ENCODE data around the gene CBLC. TPM values are rescaled to one million over a fixed set of nuclear protein-coding genes. Genes with fewer than 3 reads are reported as not detected.
A peak's percentile ranks its signal among the peaks of the same experiment; 100 is the strongest.

Gene CBLC
- total RNA-seq, 4 donors from 2014 or later = 0.49 TPM; not detected in 3

DNA sequence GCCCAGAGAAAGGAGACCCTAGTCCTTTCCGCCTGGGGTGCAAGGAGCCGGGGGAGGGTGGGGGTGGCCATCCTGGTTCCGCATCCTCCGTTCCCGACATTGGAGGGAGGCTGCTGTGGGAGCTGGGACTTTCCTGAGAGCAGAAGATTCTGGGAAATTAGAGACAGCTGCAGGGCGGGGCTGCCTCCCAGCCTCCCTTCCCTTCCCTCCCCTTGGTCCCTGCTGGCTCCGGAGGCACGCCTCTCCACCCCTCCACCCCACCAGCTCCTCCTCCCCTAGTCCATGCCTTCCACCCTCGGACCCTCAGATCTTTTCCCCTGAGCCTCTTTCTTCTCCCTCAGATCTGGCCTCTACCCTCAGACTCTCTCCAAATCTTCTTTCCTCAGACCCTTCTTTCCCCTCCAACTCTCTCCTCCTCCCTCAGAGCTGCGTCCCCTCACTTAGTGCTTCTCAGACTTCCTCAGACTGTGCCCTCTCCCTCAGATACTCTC lies 32.3 kb upstream of the CBLC start:
- peak; percentile 55 to 71 for DNase-seq
- peak overlapping the region in 1 of 4 donors; percentile 22 for H3K4me3 ChIP-seq
- in situ Hi-C loops (cut with MboI; ENCODE audit: low sequenced_read_pairs in 4 of 4) = no loop called here
- H3K27me3 ChIP-seq = no peaks in the 10 kb centered on the region
- H3K27ac ChIP-seq = peak overlapping the region; percentile 91 to 97 (median 95)
- ATAC-seq = no peak
- no peaks in the 10 kb centered on the region for H3K9me3 ChIP-seq
- H3K36me3 ChIP-seq = no peaks in the 10 kb centered on the region
- peak in 1 of 2 donors; percentile 27 for TF ChIP-seq POLR2A (IDR thresholded peaks at IDR 0.05)
- TF ChIP-seq, protein P1, sequence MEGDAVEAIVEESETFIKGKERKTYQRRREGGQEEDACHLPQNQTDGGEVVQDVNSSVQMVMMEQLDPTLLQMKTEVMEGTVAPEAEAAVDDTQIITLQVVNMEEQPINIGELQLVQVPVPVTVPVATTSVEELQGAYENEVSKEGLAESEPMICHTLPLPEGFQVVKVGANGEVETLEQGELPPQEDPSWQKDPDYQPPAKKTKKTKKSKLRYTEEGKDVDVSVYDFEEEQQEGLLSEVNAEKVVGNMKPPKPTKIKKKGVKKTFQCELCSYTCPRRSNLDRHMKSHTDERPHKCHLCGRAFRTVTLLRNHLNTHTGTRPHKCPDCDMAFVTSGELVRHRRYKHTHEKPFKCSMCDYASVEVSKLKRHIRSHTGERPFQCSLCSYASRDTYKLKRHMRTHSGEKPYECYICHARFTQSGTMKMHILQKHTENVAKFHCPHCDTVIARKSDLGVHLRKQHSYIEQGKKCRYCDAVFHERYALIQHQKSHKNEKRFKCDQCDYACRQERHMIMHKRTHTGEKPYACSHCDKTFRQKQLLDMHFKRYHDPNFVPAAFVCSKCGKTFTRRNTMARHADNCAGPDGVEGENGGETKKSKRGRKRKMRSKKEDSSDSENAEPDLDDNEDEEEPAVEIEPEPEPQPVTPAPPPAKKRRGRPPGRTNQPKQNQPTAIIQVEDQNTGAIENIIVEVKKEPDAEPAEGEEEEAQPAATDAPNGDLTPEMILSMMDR (IDR thresholded peaks at IDR 0.05 in 4 of 5, conservative IDR thresholded peaks at IDR 0.05 in 1 of 5) = no peak
- intact Hi-C loops (cut with DNase I; ENCODE audit: low total_unique reads) = loop anchor here (5.0 to 10.0 kb wide), 3 partner anchors 209 to 1022 kb away; partner anchors contain the start of genes CLPTM1, PPP1R37 and SIX5
- peaks cover 47 to 67% of the 10 kb centered on the region in 2 donors for H3K4me1 ChIP-seq

DNA sequence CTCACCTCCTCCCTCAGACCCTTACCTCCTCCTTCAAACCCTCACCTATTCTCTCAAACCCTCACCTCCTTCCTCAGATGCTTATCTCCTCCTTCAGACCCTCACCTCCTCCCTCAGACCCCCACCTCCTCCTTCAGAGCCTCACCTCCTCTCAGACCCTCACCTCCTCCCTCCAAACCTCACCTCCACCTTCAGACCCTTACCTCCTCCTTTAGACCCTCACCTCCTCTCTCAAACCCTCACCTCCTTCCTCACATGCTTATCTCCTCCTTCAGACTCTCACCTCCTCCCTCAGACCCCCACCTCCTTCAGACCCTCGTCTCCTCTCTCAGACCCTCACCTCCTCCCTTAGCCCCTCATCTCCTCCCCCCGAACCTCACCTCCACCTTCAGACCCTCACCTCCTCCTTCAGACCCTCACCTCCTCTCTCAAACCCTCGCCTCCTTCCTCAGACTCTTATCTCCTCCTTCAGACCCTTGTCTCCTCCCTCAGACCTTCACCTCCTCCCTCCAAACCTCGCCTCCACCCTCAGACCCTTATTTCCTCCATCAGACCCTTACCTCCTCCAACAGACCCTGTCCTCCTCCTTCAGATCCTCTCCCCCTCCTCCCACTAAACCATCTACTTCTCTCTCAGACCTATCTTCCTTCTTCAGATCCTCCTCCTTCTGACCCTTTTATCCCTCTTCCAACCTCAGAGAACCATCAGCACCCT lies 31.6 kb upstream of the CBLC start:
- no peak overlapping the region for H3K4me3 ChIP-seq
- H3K4me1 ChIP-seq = peaks cover 51 to 67% of the 10 kb centered on the region in 2 donors

DNA sequence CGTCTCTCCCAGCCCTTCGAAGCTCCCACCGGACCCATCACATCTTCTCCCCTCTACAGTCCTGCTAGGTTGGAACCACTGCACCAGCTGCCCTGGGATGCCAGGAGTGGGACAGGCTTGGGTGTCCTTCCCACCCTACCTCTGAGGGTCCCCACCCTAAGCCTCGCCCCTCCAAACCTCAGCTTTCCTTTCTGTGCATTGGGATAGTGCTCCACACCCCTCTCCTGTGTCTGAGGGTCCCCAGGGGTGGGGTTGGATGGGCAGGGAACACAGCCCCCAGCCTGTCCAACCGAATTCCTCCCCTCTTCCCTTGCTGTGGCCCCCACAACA lies 31.1 kb upstream of the CBLC start:
- peak overlapping the region; percentile 91 to 97 (median 95) for H3K27ac ChIP-seq
- no peaks in the 10 kb centered on the region for H3K27me3 ChIP-seq
- TF ChIP-seq, protein P1 (IDR thresholded peaks at IDR 0.05 in 4 of 5, conservative IDR thresholded peaks at IDR 0.05 in 1 of 5) = no peak
- TF ChIP-seq POLR2A (IDR thresholded peaks at IDR 0.05) = no peak
- ATAC-seq (no peak), DNase-seq (no peak)
- peaks cover 0 to 5% of the 10 kb centered on the region in 2 donors for H3K36me3 ChIP-seq
- peaks cover 49 to 67% of the 10 kb centered on the region in 2 donors for H3K4me1 ChIP-seq
- H3K4me3 ChIP-seq = no peak overlapping the region
- in situ Hi-C loops (cut with MboI; ENCODE audit: low sequenced_read_pairs in 4 of 4) = no loop called here
- intact Hi-C loops (cut with DNase I; ENCODE audit: low total_unique reads) = loop anchor here (5.0 to 10.0 kb wide), 3 partner anchors 208 to 1021 kb away; partner anchors contain the start of genes CLPTM1, PPP1R37 and SIX5
- no peaks in the 10 kb centered on the region for H3K9me3 ChIP-seq

More for the DNA sequence above, 31.6 kb upstream of the CBLC start:
- ATAC-seq (no peak), DNase-seq (no peak)
- no peaks in the 10 kb centered on the region for H3K36me3 ChIP-seq
- H3K27ac ChIP-seq = peak overlapping the region; percentile 91 to 97 (median 95)
- intact Hi-C loops (cut with DNase I; ENCODE audit: low total_unique reads) = loop anchor here (5.0 to 10.0 kb wide), 3 partner anchors 209 to 1021 kb away; partner anchors contain the start of genes CLPTM1, PPP1R37 and SIX5
- TF ChIP-seq POLR2A (IDR thresholded peaks at IDR 0.05) = no peak
- TF ChIP-seq, protein P1 (IDR thresholded peaks at IDR 0.05 in 4 of 5, conservative IDR thresholded peaks at IDR 0.05 in 1 of 5) = no peak
- H3K27me3 ChIP-seq = no peaks in the 10 kb centered on the region
- in situ Hi-C loops (cut with MboI; ENCODE audit: low sequenced_read_pairs in 4 of 4) = no loop called here
- no peaks in the 10 kb centered on the region for H3K9me3 ChIP-seq

DNA sequence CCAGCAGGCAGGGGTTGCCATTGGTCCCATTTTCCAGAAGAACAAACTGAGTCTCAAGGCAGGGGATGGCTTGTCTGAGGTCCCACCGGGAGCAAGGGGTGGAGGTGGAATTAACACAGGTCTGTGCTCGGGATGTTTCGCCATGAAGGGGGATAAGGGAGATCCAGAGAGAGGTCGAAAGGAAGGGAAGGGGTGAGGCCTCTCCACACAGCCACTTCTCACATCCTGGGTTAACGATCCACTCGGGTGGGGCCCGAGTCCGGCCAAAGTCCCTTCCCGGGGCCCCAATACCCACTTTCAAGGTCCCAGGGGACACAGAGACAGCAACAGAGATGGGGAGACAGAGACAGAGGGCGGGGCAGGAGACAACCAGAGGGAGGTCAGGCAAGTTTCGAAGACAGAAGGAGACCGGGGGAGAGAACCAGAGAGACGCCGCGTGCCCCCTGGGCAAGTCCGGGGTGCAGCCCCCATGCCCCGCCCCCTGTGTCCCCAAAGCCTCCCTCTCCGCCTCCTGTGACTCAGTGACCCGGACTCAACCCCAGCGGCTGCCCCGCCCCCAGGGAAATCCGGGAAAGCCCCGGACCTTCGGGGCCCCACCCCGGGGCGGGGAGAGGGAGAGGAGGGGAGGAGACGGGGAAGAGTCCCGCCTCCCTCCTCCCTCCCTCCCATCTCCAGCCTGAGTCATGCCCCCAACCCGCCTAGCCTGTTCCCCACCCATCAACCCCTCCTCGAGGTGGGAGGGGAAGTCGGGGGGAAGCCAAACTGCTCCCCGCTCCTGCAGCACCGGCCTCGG lies 30.5 kb upstream of the CBLC start:
- H3K27ac ChIP-seq = peak overlapping the region; percentile 91 to 97 (median 95)
- peaks cover 45 to 67% of the 10 kb centered on the region in 2 donors for H3K4me1 ChIP-seq
- intact Hi-C loops (cut with DNase I; ENCODE audit: low total_unique reads) = loop anchor here (5.0 to 10.0 kb wide), 3 partner anchors 208 to 1020 kb away; partner anchors contain the start of genes CLPTM1, PPP1R37 and SIX5
- in situ Hi-C loops (cut with MboI; ENCODE audit: low sequenced_read_pairs in 4 of 4) = no loop called here
- no peaks in the 10 kb centered on the region for H3K27me3 ChIP-seq
- peak overlapping the region; percentile 61 to 87 (median 72) for H3K4me3 ChIP-seq
- DNase-seq = peak; percentile 92 to 97
- peaks cover 0 to 11% of the 10 kb centered on the region in 2 donors for H3K36me3 ChIP-seq
- peak; percentile 80 for TF ChIP-seq POLR2A (IDR thresholded peaks at IDR 0.05)
- TF ChIP-seq, protein P1 (IDR thresholded peaks at IDR 0.05 in 4 of 5, conservative IDR thresholded peaks at IDR 0.05 in 1 of 5) = no peak
- no peaks in the 10 kb centered on the region for H3K9me3 ChIP-seq
- peak; percentile 86 to 88 for ATAC-seq

All from gastrocnemius medialis (tissue), 4 donors.